ENCODE data around the gene LHB. TPM values are rescaled to one million over a fixed set of nuclear protein-coding genes. Genes with fewer than 3 reads are reported as not detected.
"Not testable (repeated sequence)": the region's sequence is repeated elsewhere in the genome, so short reads cannot be mapped to it uniquely, and the experiment has no call there.

The LHB gene
- total RNA-seq, 1 experiment from 2014 or later: not detected

DNA sequence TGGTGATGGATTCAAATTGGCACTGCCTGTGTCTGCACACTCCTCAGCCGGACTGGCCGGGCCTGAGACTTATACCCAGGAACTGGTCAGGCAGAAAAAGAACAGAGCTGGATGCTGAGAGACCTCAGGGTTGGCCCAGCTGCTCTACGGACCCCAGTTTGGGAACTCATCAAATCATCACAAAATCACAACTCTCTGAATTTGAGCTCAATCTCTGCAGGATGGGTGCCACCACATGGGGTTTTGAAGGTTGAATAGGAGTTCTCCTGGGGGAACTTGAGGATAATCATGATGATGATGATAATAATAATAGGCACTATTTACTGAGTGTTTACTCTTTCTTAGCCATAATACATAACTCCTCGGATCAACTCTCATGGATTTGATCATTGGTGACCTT lies 25.8 kb upstream of the LHB start:
- not testable (repeated sequence) for DNase-seq, H3K36me3 ChIP-seq

GRCh38 chr19:49042177-49042576 lies 25.3 kb upstream of the LHB start:
- peak; percentile 43 for DNase-seq
- Histone ChIP-seq H3K4me3 (no peak overlapping the region), H3K36me3 (no peaks in the 10 kb centered on the region), H3K9me3 (no peaks in the 10 kb centered on the region), H3K27me3 (no peaks in the 10 kb centered on the region)

More for the DNA sequence above, 25.8 kb upstream of the LHB start:
- H3K9me3 ChIP-seq, H3K4me3 ChIP-seq, H3K27me3 ChIP-seq: not testable (repeated sequence)

DNA sequence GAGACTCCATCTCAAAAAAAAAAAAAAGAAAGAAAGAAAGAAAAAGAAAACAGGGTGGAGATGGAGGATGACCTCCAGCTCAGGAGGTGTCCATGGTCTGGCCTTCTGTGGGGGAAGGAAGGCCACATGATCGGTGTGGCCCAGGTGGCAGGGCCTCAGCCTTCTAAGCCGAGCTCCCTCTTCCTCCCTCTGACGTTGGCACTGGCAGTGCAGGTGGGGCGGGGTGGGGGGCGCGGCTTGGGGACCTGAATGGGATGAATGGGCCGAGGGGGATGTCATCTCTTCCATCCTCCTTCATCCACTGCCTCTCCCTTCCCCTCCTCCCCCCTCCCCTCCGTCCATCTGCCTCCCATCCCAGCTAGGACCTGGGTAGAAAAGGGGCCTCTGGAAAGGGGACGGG lies 22.8 kb upstream of the LHB start:
- not testable (repeated sequence) for H3K27me3 ChIP-seq, H3K9me3 ChIP-seq, H3K36me3 ChIP-seq, DNase-seq, H3K4me3 ChIP-seq

GRCh38 chr19:49038557-49039276 lies 21.8 kb upstream of the LHB start:
- H3K9me3 ChIP-seq, H3K36me3 ChIP-seq, H3K27me3 ChIP-seq, H3K4me3 ChIP-seq: not testable (repeated sequence)
- DNase-seq: peak; percentile 81

GRCh38 chr19:49038111-49038510 lies 21.2 kb upstream of the LHB start:
- DNase-seq, H3K27me3 ChIP-seq, H3K4me3 ChIP-seq, H3K9me3 ChIP-seq, H3K36me3 ChIP-seq: not testable (repeated sequence)

DNA sequence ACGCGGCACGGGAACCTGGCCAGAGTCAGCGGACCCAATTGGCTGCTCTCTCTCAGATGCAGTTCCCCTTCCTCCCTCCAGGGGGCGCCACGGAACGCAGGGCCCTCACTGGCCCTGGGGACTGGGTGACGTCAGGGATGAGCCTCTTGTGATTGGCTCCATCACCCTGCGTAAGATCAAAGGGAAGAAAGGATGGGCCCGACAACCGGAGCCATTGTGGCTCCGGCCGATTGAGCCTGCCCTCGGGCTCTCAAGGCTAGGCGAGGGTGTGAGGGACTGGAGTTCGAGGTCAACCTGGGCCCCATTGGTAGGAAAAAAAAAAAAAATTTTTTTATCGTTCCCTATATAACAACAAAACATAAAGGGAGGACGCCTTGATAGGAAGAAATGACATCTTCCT lies 19.9 kb upstream of the LHB start, which contains the start of gene CGB1:
Gene CGB1, minus strand, starts transcription at position 81 of the 400 bp plus-strand sequence. CDS start 184 bp downstream, outside the sequence.
- DNase-seq: peak; percentile 48
- not testable (repeated sequence) for H3K9me3 ChIP-seq, H3K4me3 ChIP-seq, H3K36me3 ChIP-seq, H3K27me3 ChIP-seq

- H3K27me3 ChIP-seq, H3K36me3 ChIP-seq, H3K9me3 ChIP-seq, H3K4me3 ChIP-seq: not testable (repeated sequence)
- DNase-seq: peak; percentile 59
Measured at GRCh38 chr19:49031642-49032301, 14.9 kb upstream of the LHB start, which contains the start of gene CGB2. CGB2 (plus strand) TSS chr19:49031890; CDS start chr19:49032096, 206 bp downstream.

DNA sequence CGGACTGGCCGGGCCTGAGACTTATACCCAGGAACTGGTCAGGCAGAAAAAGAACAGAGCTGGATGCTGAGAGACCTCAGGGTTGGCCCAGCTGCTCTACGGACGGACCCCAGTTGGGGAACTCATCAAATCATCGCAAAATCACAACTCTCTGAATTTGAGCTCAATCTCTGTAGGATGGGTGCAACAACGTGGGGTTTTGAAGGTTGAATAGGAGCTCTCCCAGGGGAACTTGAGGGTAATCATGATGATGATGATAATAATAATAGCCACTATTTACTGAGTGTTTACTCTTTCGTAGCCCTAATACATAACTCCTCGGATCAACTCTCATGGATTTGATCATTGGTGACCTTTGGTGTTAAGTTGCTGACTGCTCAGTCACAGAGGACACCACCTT lies 13.4 kb upstream of the LHB start:
- H3K9me3 ChIP-seq, DNase-seq, H3K27me3 ChIP-seq, H3K36me3 ChIP-seq, H3K4me3 ChIP-seq: not testable (repeated sequence)

GRCh38 chr19:49029749-49030148 lies 12.9 kb upstream of the LHB start:
- not testable (repeated sequence) for H3K27me3 ChIP-seq, H3K4me3 ChIP-seq, H3K9me3 ChIP-seq, H3K36me3 ChIP-seq
- peak; percentile 55 for DNase-seq

DNA sequence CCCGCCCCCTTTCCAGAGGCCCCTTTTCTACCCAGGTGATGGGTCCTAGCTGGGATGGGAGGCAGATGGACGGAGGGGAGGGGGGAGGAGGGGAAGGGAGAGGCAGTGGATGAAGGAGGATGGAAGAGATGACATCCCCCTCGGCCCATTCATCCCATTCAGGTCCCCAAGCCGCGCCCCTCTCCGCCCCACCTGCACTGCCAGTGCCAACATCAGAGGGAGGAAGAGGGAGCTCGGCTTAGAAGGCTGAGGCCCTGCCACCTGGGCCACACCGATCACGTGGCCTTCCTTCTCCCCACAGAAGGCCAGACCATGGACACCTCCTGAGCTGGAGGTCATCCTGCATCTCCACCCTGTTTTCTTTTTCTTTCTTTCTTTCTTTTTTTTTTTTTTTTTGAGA lies 11.8 kb upstream of the LHB start:
- not testable (repeated sequence) for H3K4me3 ChIP-seq, DNase-seq, H3K36me3 ChIP-seq, H3K9me3 ChIP-seq, H3K27me3 ChIP-seq

DNA sequence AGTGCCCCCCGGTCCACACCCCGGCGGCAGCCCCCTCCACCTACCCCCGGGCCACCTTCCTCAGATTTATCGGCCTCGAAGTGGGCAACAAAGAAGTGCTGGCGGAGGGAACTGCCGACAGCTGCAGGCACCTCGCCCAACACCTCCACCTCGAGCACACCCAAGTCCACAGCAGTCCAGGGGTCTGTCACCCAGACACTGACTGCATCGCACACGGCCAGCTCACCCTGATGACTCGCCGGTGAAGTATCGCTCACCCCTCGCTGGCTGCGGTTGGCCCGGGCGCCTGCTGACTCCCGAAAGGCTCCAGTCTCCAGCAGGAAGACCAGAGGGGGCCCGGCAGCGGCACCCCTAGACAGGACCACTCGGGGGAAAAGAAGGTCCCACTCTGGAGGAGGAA lies 8.7 kb upstream of the LHB start:
- DNase-seq: peak; percentile 60
- not testable (repeated sequence) for H3K4me3 ChIP-seq

DNA sequence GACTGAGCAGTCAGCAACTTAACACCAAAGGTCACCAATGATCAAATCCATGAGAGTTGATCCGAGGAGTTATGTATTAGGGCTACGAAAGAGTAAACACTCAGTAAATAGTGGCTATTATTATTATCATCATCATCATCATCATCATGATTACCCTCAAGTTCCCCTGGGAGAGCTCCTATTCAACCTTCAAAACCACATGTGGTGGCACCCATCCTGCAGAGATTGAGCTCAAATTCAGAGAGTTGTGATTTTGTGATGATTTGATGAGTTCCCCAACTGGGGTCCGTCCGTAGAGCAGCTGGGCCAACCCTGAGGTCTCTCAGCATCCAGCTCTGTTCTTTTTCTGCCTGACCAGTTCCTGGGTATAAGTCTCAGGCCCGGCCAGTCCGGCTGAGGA lies 8.2 kb upstream of the LHB start:
- DNase-seq, H3K4me3 ChIP-seq, H3K27me3 ChIP-seq, H3K36me3 ChIP-seq, H3K9me3 ChIP-seq: not testable (repeated sequence)

More for the DNA sequence above, 8.7 kb upstream of the LHB start:
- H3K9me3 ChIP-seq, H3K36me3 ChIP-seq, H3K27me3 ChIP-seq: not testable (repeated sequence)

GRCh38 chr19:49024233-49024632 lies 7.3 kb upstream of the LHB start, which contains the start of gene CGB3:
CGB3 (minus strand) TSS chr19:49024333; CDS start chr19:49023971, 362 bp downstream.
- H3K27me3 ChIP-seq, DNase-seq, H3K9me3 ChIP-seq, H3K4me3 ChIP-seq, H3K36me3 ChIP-seq: not testable (repeated sequence)

- no peaks in the 10 kb centered on the region for H3K36me3 ChIP-seq
- DNase-seq: no peak
Measured at GRCh38 chr19:49022116-49022515, 5.2 kb upstream of the LHB start.

DNA sequence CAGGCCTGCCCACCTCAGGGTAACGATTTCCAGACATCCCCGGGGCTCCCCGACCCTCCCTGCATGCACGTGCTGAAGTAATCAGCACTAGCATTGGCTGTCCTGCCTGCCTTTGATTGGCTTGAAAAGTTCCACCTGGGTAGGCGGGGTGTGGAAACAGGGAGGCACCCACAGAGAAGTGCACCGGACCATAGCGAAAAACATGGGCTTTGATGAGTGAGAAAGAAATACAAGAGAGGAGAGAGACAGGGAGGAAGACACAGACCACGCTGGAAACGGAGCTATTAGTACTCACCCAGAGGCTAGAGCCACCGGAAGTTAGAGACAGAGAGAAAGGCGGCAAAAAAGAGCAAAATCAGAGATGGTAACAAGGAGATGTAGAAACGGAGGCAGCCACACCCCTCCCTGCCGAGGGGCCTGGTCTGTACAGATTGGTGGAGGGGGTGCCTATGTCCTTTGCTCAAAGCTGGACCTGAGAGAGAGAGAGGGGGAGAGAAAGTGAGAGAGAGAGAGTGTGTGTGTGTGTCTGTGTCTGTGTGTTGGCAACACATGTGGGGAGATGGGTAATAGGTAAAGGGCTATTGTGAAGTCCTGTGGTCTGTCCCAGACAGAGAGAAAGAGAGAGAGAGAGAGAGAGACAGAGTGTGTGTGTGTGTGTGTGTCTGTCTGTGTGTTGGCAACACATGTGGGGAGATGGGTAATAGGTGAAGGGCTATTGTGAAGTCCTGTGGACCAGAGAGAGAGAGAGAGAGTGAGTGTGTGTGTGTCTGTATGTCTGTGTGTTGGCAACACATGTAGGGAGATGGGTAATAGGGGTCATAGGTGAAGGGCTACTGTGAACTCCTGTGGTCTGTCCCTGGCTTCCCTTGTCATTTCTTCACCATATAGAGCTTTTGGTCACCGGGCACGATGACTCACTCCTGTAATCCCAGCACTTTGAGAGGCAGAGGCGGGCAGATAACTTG lies 4.3 kb upstream of the LHB start:
- no peaks in the 10 kb centered on the region for H3K9me3 ChIP-seq
- H3K36me3 ChIP-seq: no peaks in the 10 kb centered on the region
- H3K4me3 ChIP-seq: no peak overlapping the region
- DNase-seq: peak; percentile 41
- peaks cover 11% of the 10 kb centered on the region for H3K27me3 ChIP-seq

More at GRCh38 chr19:49022116-49022515, 5.2 kb upstream of the LHB start:
- H3K27me3 ChIP-seq: peaks cover 11% of the 10 kb centered on the region
- H3K9me3 ChIP-seq: no peaks in the 10 kb centered on the region
- H3K4me3 ChIP-seq: no peak overlapping the region

- Histone ChIP-seq H3K27me3 (peaks cover 11% of the 10 kb centered on the region), H3K36me3 (peaks cover 6% of the 10 kb centered on the region), H3K9me3 (no peaks in the 10 kb centered on the region), H3K4me3 (no peak overlapping the region)
- no peak for DNase-seq
Measured at GRCh38 chr19:49020342-49020741, 3.5 kb upstream of the LHB start.
